K562 (cell line): ENCODE results near the gene TMEM222.

Source experiments
- RBM25 ChIP-seq: fragments of 200-400 bp; formaldehyde crosslinking; IDR thresholded peaks from 2 replicates; pipeline ENCODE4 v1.6.1; 2018; ENCODE audit warnings: low read length, low read depth, moderate library complexity; ENCODE audit not compliant: severe bottlenecking
- SOX6 ChIP-seq: fragments of 450-650 bp; IDR thresholded peaks from 2 replicates; pipeline ENCODE4 v1.6.1; 2014; ENCODE audit warnings: mild to moderate bottlenecking
- ZBTB8A ChIP-seq: fragments of 450-650 bp; IDR thresholded peaks from 2 replicates; pipeline ENCODE4 v1.6.1; 2018; ENCODE audit warnings: mild to moderate bottlenecking, moderate library complexity; ENCODE audit not compliant: partially characterized antibody
- TF ChIP-seq, protein P1 (sequence below): sonication (generic); formaldehyde crosslinking; IDR thresholded peaks from 2 replicates; pipeline ENCODE4 v1.8.1; 2022; ENCODE audit warnings: missing genetic modification reagents
- TF ChIP-seq, protein P2 (sequence below), 2 experiments: fragments of 450-650 bp in 1 of 2; sonication (generic) in 1 of 2; formaldehyde crosslinking in 1 of 2; IDR thresholded peaks in 1 of 2; conservative IDR thresholded peaks in 1 of 2; 2 replicates each; pipeline versions ENCODE4 v1.6.1 to v1.8.1; 2016 to 2023; ENCODE audit warnings: mild to moderate bottlenecking in 2 of 2, moderate library complexity in 2 of 2, inconsistent platforms in 1 of 2, missing genetic modification reagents in 1 of 2
- TF ChIP-seq, protein P3 (sequence below), 3 experiments: IDR thresholded peaks in 2 of 3; conservative IDR thresholded peaks in 1 of 3; 2 replicates each; pipeline ENCODE4 v1.5.1; 2011 to 2012; ENCODE audit warnings: low read length in 3 of 3, mild to moderate bottlenecking in 3 of 3, control low read depth in 2 of 3, improper control_type of control experiment in 1 of 3, inconsistent platforms in 1 of 3, low read depth in 1 of 3, mixed read lengths in 1 of 3, moderate library complexity in 1 of 3; ENCODE audit not compliant: insufficient read depth in 2 of 3

DNA sequence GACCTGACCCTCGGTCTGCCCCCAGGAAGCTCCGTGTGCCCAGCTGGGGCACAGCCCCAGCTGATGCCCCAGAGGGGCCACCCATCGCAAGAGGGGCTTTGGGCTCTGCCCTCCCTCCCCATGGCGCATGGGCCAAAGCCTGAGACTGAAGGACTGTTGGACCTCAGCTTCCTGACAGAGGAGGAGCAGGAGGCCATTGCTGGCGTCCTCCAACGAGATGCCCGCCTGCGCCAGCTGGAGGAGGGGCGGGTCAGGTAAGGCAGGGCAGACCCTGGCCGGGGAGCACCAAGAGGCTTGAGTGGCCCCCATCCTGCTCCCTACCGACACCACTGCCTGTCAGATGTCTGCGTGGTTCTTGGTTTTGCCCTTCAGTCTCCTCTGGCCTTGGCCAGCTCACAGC, 23.3 kb downstream of the TMEM222 start:
- TF ChIP-seq, protein P1, sequence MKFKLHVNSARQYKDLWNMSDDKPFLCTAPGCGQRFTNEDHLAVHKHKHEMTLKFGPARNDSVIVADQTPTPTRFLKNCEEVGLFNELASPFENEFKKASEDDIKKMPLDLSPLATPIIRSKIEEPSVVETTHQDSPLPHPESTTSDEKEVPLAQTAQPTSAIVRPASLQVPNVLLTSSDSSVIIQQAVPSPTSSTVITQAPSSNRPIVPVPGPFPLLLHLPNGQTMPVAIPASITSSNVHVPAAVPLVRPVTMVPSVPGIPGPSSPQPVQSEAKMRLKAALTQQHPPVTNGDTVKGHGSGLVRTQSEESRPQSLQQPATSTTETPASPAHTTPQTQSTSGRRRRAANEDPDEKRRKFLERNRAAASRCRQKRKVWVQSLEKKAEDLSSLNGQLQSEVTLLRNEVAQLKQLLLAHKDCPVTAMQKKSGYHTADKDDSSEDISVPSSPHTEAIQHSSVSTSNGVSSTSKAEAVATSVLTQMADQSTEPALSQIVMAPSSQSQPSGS (CRISPR knock-in tag) = no peak
- no peak for TF ChIP-seq RBM25
- TF ChIP-seq ZBTB8A = no peak
- TF ChIP-seq, protein P2, sequence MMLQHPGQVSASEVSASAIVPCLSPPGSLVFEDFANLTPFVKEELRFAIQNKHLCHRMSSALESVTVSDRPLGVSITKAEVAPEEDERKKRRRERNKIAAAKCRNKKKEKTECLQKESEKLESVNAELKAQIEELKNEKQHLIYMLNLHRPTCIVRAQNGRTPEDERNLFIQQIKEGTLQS (IDR thresholded peaks at IDR 0.05) = no peak
- TF ChIP-seq, protein P2 (CRISPR knock-in tag; conservative IDR thresholded peaks at IDR 0.05) = no peak
- TF ChIP-seq, protein P3, sequence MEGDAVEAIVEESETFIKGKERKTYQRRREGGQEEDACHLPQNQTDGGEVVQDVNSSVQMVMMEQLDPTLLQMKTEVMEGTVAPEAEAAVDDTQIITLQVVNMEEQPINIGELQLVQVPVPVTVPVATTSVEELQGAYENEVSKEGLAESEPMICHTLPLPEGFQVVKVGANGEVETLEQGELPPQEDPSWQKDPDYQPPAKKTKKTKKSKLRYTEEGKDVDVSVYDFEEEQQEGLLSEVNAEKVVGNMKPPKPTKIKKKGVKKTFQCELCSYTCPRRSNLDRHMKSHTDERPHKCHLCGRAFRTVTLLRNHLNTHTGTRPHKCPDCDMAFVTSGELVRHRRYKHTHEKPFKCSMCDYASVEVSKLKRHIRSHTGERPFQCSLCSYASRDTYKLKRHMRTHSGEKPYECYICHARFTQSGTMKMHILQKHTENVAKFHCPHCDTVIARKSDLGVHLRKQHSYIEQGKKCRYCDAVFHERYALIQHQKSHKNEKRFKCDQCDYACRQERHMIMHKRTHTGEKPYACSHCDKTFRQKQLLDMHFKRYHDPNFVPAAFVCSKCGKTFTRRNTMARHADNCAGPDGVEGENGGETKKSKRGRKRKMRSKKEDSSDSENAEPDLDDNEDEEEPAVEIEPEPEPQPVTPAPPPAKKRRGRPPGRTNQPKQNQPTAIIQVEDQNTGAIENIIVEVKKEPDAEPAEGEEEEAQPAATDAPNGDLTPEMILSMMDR (IDR thresholded peaks at IDR 0.05 in 2 of 3, conservative IDR thresholded peaks at IDR 0.05 in 1 of 3; ENCODE audit: insufficient read depth in 2 of 3, low read depth in 1 of 3, low read length in 3 of 3) = no peak
- no peak for TF ChIP-seq SOX6
